ENCODE data around the gene SLC35B2.

SLC35B2 gene

GRCh38 chr6:44257025-44257752, at the start of gene SLC35B2:
TSS of gene SLC35B2 (minus strand) at chr6:44257528. CDS start at chr6:44257410, 118 bp downstream.
- Mint-ChIP-seq H3K4me3 (peak within 1 kb of the TSS; percentile 87), H3K4me1 (ENCODE audit: low read depth) (peaks cover 51% of the 10 kb centered on the region), H3K27me3 (ENCODE audit: low read depth) (no peaks in the 10 kb centered on the region), H3K27ac (peak within 1 kb of the TSS; percentile 86), H3K9me3 (no peaks in the 10 kb centered on the region), H3K36me3 (ENCODE audit: low read depth) (peaks cover 68% of the 10 kb centered on the region)

GRCh38 chr6:44306710-44307109, 49.4 kb upstream of the SLC35B2 start:
- no peaks in the 10 kb centered on the region for H3K27me3 Mint-ChIP-seq (ENCODE audit: low read depth)
- peaks cover 32% of the 10 kb centered on the region for H3K36me3 Mint-ChIP-seq (ENCODE audit: low read depth)
- H3K4me1 Mint-ChIP-seq (ENCODE audit: low read depth), result peaks cover 1% of the 10 kb centered on the region
- no peaks in the 10 kb centered on the region for H3K9me3 Mint-ChIP-seq
- H3K27ac Mint-ChIP-seq, result no peak overlapping the region
- no peak overlapping the region for H3K4me3 Mint-ChIP-seq

GRCh38 chr6:44305200-44305725, 47.9 kb upstream of the SLC35B2 start:
- Mint-ChIP-seq H3K9me3 (no peaks in the 10 kb centered on the region), H3K4me1 (ENCODE audit: low read depth) (no peaks in the 10 kb centered on the region), H3K36me3 (ENCODE audit: low read depth) (peaks cover 36% of the 10 kb centered on the region), H3K4me3 (no peak overlapping the region), H3K27me3 (ENCODE audit: low read depth) (no peaks in the 10 kb centered on the region), H3K27ac (no peak overlapping the region)

- peaks cover 34% of the 10 kb centered on the region for H3K36me3 Mint-ChIP-seq (ENCODE audit: low read depth)
- H3K4me1 Mint-ChIP-seq (ENCODE audit: low read depth), result no peaks in the 10 kb centered on the region
- no peaks in the 10 kb centered on the region for H3K27me3 Mint-ChIP-seq (ENCODE audit: low read depth)
- no peaks in the 10 kb centered on the region for H3K9me3 Mint-ChIP-seq
- no peak overlapping the region for H3K27ac Mint-ChIP-seq
- H3K4me3 Mint-ChIP-seq, result no peak overlapping the region
Observed at GRCh38 chr6:44304282-44305199, 47.2 kb upstream of the SLC35B2 start.

GRCh38 chr6:44303842-44304241, 46.5 kb upstream of the SLC35B2 start:
- H3K9me3 Mint-ChIP-seq, result no peaks in the 10 kb centered on the region
- H3K27ac Mint-ChIP-seq, result no peak overlapping the region
- no peak overlapping the region for H3K4me3 Mint-ChIP-seq
- peaks cover 36% of the 10 kb centered on the region for H3K36me3 Mint-ChIP-seq (ENCODE audit: low read depth)
- no peaks in the 10 kb centered on the region for H3K4me1 Mint-ChIP-seq (ENCODE audit: low read depth)
- H3K27me3 Mint-ChIP-seq (ENCODE audit: low read depth), result peaks cover 4% of the 10 kb centered on the region

GRCh38 chr6:44302856-44303255, 45.5 kb upstream of the SLC35B2 start:
- no peaks in the 10 kb centered on the region for H3K9me3 Mint-ChIP-seq
- no peak overlapping the region for H3K4me3 Mint-ChIP-seq
- H3K4me1 Mint-ChIP-seq (ENCODE audit: low read depth), result peaks cover under 1% of the 10 kb centered on the region
- peaks cover 11% of the 10 kb centered on the region for H3K27me3 Mint-ChIP-seq (ENCODE audit: low read depth)
- no peak overlapping the region for H3K27ac Mint-ChIP-seq
- H3K36me3 Mint-ChIP-seq (ENCODE audit: low read depth), result peaks cover 36% of the 10 kb centered on the region

GRCh38 chr6:44301782-44302564, 44.6 kb upstream of the SLC35B2 start:
- Mint-ChIP-seq H3K9me3 (no peaks in the 10 kb centered on the region), H3K4me1 (ENCODE audit: low read depth) (peaks cover 3% of the 10 kb centered on the region), H3K36me3 (ENCODE audit: low read depth) (peaks cover 36% of the 10 kb centered on the region), H3K27me3 (ENCODE audit: low read depth) (peaks cover 16% of the 10 kb centered on the region), H3K27ac (no peak overlapping the region), H3K4me3 (no peak overlapping the region)

GRCh38 chr6:44301106-44301505, 43.8 kb upstream of the SLC35B2 start:
- peaks cover 24% of the 10 kb centered on the region for H3K27me3 Mint-ChIP-seq (ENCODE audit: low read depth)
- no peak overlapping the region for H3K4me3 Mint-ChIP-seq
- no peak overlapping the region for H3K27ac Mint-ChIP-seq
- no peaks in the 10 kb centered on the region for H3K9me3 Mint-ChIP-seq
- H3K36me3 Mint-ChIP-seq (ENCODE audit: low read depth), result peaks cover 38% of the 10 kb centered on the region
- H3K4me1 Mint-ChIP-seq (ENCODE audit: low read depth), result peaks cover 7% of the 10 kb centered on the region

GRCh38 chr6:44300292-44300823, 43.0 kb upstream of the SLC35B2 start:
- peaks cover 7% of the 10 kb centered on the region for H3K4me1 Mint-ChIP-seq (ENCODE audit: low read depth)
- peaks cover 32% of the 10 kb centered on the region for H3K36me3 Mint-ChIP-seq (ENCODE audit: low read depth)
- H3K27ac Mint-ChIP-seq, result no peak overlapping the region
- H3K27me3 Mint-ChIP-seq (ENCODE audit: low read depth), result peaks cover 30% of the 10 kb centered on the region
- no peaks in the 10 kb centered on the region for H3K9me3 Mint-ChIP-seq
- H3K4me3 Mint-ChIP-seq, result no peak overlapping the region

GRCh38 chr6:44298864-44299263, 41.5 kb upstream of the SLC35B2 start:
- peaks cover 40% of the 10 kb centered on the region for H3K27me3 Mint-ChIP-seq (ENCODE audit: low read depth)
- H3K9me3 Mint-ChIP-seq, result no peaks in the 10 kb centered on the region
- H3K4me3 Mint-ChIP-seq, result no peak overlapping the region
- H3K27ac Mint-ChIP-seq, result no peak overlapping the region
- peaks cover 7% of the 10 kb centered on the region for H3K4me1 Mint-ChIP-seq (ENCODE audit: low read depth)
- H3K36me3 Mint-ChIP-seq (ENCODE audit: low read depth), result peaks cover 28% of the 10 kb centered on the region

- Mint-ChIP-seq H3K27me3 (ENCODE audit: low read depth) (peaks cover 40% of the 10 kb centered on the region), H3K4me1 (ENCODE audit: low read depth) (peaks cover 7% of the 10 kb centered on the region), H3K27ac (no peak overlapping the region), H3K4me3 (no peak overlapping the region), H3K9me3 (no peaks in the 10 kb centered on the region), H3K36me3 (ENCODE audit: low read depth) (peaks cover 24% of the 10 kb centered on the region)
Observed at GRCh38 chr6:44298055-44298803, 40.9 kb upstream of the SLC35B2 start.

GRCh38 chr6:44297063-44298038, 40.0 kb upstream of the SLC35B2 start:
- H3K4me1 Mint-ChIP-seq (ENCODE audit: low read depth), result peaks cover 7% of the 10 kb centered on the region
- no peaks in the 10 kb centered on the region for H3K9me3 Mint-ChIP-seq
- peaks cover 43% of the 10 kb centered on the region for H3K27me3 Mint-ChIP-seq (ENCODE audit: low read depth)
- H3K4me3 Mint-ChIP-seq, result peak overlapping the region; percentile 21
- H3K27ac Mint-ChIP-seq, result no peak overlapping the region
- peaks cover 22% of the 10 kb centered on the region for H3K36me3 Mint-ChIP-seq (ENCODE audit: low read depth)

Data from T-helper 1 cell treated with Interleukin-12 subunit alpha and Interleukin-12 subunit beta and Interleukin-4 antibody, amounts not matched to agents 30 μg/mL and 1 μg/mL, for 36 hours (primary cell).